ENCODE measurements around the gene SLC35F3.
"Not testable (repeated sequence)": the region's sequence is repeated elsewhere in the genome, so short reads cannot be mapped to it uniquely, and the experiment has no call there.

Gene SLC35F3

DNA sequence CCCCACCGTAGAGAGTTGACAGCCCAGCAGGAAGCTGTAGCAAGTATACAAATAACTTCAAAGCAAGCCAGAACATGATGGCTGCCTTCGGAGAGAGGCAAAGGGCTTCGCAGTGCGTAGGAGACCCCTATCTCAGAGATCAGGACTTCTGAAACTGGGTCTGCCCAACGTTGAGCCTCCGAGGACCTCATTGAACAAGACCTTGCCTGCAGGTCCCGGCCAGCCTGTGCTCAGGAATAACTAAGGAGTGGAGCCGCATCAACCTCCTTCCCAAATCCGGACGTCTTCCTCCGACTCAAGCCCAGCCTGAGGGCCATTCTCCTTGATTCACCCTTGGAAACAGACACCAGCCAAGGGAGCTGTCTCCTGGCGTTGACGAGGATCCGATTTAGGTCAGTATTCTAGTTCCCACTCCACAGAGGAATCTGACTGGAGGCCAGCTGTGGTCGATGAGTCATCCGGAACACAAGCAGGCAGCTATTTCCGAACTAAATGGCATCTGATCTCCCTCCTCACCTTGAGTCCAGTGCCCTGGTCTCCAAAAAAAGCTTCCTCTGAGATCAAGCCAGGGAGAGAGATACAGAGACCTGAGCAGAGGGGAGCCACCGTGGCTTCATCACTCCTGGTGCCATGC, 302.3 kb downstream of the SLC35F3 start:
- no peak for DNase-seq

DNA sequence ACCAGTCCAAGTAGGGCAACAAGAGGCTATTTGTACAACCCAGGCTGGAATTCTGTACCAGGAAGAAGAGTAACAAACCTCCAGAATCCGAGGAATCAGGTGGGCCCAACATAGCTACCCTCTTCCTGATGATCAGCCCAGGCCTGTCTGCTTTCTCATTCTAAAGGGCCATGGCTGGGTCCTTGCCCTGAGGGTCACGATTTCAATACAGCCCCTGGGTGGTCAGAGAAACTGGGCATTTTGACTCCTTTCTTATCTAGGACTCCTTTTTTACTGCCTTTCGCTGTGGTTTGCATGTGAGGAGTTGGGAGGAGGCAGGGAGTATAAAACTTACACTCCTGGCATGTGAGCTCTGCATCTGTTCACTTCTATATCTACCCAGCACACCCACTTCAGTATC, 303.9 kb downstream of the SLC35F3 start:
- DNase-seq: no peak

DNA sequence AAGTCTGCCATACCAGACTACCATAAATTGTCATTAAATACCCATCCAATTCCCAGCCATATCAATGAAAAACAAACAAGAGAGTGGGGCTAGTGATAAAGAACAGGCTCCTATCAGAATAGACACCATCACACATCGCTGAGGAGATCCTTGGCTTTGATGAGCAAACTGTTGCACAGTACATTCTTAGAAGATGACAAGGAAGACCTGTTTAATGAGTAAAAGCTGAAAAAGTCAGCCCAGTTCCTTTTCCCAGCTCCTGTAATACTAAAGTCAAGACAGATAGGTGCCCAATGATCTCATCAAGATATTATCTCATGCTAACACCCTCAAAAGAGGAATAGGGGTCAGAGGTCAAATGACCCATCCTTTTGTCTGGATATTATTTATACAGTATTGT, 304.3 kb downstream of the SLC35F3 start:
- DNase-seq: no peak

DNA sequence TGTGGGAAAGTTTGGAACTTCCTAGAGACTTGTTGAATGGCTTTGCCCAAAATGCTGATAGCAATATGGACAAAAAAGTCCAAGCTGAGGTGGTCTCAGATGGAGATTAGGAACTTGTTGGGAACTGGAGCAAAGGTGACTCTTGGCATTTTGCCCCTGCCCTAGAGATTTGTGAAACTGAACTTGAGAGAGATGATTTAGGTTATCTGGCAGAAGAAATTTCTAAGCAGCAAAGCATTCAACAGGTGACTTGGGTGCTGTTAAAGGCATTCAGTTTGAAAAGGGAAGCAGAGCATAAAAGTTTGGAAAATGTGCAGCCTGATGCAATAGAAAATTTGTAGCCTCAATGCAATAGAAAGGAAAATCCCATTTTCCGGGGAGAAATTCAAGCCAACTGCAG, 306.0 kb downstream of the SLC35F3 start:
- DNase-seq: not testable (repeated sequence)

DNA sequence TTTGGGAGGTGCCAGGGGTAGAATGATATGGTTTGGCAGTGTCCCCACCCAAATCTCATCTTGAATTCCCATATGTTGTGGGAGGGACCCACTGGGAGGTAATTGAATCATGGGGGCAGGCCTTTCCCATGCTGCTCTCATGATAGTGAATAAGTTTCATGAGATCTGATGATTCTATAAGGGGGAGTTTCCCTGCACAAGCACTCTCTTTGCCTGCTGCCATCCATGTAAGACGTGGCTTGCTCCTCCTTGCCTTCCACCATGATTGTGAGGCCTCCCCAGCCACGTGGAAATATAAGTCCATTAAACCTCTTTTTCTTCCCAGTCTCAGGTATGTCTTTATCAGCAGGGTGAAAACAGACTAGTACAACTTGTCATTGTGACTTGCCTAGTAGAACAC, 307.4 kb downstream of the SLC35F3 start:
- DNase-seq: not testable (repeated sequence)

DNA sequence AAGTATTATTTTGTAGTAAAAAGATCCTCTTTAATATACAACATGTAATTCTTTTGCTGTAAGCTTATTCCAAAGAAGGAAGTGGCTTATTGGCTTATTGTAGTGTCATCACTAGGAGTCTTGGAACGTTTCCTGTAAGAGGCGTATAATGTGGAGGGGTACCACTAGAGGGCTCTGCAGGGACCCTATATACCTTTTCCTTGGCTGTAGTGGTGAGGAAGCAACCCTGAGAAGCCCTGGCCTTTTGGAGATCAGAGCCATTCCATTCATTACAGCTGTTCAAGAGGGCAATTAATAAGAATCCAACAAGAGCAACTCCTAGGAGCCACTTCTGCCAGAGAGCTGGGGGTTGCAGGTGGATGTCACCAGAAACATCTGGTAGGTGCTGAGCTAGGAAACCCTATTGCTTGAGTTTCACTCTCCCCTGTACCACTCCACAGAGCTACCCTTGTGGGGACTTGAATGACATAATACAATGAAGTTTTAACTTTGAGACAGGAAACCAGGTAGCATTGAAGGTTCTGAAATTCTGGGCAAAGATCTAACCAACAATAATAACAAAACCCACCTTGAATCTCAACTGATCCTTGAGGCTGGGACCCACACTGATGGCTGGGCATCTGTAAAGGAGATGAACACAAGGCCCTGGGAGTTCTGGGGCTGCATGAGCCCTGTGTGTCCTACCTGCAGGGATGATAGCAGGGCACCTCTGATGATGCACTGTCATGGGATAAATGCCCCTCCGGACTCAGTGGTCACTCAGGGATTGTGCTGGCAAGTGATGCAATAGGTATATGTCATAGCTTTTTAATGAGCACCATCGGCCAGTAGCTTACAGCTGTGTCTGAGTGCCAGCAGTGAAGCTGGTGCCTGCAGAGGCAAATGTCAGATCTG, 308.5 kb downstream of the SLC35F3 start:
- DNase-seq: no peak

DNA sequence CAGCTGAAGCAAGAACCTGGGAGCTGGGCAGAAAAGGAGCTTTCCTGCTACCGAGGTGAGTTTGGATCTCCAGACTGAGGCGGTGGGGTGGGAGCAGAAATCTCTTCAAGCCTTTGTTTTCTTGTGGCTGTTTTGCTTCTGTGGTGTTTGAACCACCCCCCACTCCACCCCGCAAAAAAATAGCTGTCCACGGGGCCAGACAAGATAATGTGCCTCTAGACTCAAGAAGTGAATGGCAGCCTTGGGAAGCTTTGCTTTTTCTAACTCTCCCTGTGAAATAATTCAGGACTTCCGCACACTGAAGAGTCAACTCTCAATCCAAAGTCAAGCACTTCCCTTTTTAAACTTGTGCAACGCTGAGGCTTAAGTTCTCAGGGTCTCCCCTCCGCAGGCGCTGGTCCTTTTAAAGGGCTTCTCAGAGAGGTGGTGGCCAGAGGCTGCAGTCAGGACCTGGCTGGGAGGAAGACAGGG, 309.2 kb downstream of the SLC35F3 start:
- DNase-seq: no peak

DNA sequence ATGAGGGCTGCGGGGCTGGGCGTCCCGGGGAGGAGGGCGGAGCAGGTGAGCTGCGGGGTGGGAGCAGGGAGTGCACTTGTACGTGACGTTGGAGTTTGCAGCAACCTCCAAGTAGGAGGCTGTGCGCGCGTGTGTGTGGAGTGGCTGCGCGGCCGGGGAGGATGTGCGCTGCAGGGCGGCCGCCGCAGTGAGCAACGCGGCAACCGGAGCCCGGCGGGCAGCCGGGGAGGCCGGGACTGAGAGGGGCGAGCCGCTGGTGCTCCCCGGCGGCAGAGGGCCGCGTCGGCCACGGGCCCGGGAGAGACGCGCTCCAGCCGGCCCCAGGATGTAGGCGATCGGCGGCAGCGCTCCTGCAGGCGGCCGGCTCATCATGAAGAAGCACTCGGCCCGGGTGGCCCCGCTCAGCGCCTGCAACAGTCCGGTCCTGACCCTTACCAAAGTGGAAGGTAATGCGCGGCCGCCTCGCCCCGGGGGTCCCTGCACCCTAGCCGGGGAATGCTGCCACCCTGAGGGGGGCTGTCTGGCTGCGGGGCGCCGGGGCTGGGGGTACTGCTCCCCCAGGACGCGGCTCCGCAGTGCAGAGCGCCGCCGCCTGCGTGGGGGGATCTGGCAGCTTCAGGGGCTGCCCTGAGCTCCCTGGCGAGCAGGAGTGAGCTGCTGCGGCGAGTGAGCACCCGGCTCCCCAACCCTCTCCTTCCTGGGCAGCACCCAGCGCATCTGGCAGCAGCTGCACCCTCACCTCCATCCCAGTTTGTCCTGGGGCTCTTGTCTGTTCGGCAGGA, 309.8 kb downstream of the SLC35F3 start:
- no peak for DNase-seq

DNA sequence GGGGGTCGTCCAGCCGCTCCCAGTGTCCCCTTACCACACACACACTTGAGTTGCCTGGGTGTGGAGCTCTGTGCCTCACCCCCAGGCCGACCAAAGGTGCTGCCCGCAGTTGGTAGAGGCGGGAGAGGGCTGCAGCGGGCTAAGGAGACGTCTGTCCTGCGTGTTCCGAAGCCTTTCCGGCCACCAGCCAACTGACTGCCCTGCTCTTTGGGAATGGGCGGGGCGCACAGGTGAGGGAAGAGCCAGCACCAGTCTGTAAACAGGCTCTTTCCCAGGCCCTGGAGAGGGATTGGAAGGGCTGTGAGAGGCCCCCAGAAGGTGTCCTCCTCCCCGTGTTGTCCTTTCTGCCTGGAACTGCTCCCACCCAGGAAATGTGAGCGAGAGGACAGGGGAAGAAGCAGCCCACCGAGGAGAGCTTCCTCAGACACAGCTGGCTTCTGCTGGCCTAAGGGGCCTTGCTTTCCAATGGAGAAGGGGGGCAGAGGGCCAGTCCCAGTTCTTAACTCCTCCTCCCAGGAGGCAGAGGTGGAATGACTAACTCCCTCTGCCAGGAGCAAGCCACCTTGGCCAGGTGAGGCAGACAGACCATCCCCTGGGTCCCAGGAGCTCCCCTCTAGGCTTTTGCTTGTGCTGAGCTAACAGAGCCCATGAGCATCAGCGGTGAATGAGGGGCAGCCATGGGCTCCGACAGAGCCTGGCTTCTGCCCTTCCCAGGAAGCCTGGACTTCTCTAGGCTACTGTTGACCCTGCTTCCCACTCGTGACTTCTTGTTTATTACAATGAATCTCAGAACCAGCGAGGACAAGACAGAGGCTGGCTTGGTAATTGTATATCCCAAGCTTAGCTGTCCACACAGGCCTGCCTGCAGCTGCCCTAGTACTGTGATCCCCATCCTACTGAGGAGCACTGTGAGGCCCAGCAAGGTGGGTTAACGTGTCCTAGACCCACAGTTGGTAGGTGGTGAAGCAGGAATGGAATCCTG, 310.7 kb downstream of the SLC35F3 start:
- no peak for DNase-seq

DNA sequence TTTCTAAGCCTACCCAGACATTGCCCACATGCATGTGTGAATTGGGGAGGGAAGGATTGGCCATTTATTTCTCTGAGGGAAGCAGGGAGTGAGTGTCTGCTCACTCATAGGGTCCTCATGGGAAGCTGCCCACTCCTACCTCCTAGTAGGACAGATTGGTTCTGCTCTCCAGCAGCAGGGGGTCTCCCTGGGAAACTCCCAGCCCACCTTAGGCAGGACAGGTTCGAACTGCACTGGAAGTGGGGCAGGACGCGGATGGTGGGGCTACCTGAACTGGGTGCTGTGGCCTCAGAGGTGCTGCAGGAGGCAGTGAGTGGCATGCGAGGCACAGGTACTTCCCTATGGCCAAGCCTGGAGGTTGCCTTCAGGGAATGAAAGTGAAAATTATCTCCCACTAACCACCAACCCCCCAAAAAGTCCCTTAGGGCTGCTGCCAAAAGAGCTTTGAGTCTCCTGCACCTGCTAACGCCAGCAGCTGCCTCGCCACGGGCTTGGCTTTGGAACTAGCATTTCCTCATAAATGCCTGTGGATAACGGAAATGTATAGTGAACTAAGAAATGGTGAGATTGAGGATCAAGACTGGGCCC, 311.7 kb downstream of the SLC35F3 start:
- no peak for DNase-seq

DNA sequence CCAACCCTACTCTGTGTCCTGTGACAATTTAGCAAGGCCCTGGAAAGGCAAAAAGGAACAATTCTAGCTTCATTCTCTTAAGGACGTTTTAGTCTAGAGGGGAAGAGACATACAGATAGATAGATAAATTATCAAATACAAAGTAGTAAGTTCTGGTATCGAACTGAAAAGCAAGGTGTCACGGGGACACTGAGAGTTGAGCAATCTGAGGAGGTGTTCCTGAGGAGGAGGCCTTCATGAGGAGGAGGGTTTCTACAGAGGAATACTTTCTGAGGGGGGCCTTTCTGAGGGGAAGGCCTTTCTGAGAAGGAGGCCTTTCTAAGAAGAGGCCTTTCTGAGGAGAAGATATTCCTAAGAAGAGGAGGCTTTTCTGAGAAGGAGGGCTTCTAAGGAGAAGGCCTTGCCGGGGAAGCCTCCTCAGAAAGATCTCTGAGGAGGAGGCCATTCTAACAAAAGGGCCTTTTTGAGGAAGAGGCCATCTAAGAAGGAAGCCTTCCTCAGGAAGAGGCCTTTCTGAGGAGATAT, 312.9 kb downstream of the SLC35F3 start:
- no peak for DNase-seq

DNA sequence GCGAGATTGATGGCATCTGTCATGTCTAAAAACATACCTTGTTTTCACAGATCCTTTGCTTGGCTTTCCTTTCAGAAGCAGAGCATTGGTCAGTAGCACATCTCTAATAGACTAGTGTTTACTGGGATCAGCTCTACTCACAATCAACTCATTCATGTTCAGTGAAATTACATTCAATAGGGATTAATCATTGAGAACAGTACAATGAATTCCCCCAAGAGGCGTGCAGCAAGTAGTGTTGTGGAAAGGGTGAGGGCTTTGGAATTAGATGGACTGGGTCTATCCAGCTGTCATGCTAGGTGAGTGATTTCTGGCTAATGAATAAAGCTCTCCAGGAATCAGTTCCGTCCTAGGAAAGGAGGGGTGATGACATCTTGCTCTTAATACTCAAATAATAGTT, 313.6 kb downstream of the SLC35F3 start:
- no peak for DNase-seq

DNA sequence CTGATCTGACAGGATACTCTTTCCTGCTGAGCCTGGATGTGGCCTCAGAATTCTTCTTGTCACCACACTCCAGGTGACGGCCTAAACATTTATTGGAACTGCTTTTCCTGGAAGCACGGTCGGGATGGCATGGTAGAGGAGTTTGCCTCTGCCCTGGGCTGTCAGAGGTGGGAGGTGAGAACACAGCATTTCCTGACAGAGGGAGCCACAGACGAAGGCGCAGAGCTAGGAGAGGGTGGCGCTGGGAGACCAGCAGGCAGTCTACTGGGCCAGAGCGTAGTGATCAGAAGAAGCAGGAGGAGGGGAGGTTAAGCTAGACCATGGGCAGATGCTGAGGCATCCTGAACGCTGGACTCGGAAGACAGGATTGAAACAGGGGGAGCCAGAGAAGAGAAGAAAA, 315.2 kb downstream of the SLC35F3 start:
- DNase-seq: no peak

DNA sequence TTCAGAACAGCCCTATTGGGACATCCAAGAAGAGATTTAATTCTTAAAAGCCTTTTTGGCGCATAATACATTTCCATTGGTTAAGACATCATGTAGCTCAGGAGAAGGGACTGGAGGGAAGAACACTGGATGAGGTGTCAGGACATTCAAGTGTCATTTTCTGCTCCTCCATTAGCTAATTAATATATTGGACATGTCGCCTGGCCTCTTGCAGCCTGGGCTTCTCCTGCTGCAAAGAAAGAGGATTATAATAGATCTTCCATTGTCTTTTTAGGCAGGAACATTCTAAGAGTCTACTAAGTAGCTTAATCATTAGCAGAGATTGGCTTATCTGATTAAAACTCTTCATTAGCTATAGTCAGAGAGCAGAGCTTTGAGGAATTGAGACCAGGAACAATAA, 317.1 kb downstream of the SLC35F3 start:
- DNase-seq: no peak

DNA sequence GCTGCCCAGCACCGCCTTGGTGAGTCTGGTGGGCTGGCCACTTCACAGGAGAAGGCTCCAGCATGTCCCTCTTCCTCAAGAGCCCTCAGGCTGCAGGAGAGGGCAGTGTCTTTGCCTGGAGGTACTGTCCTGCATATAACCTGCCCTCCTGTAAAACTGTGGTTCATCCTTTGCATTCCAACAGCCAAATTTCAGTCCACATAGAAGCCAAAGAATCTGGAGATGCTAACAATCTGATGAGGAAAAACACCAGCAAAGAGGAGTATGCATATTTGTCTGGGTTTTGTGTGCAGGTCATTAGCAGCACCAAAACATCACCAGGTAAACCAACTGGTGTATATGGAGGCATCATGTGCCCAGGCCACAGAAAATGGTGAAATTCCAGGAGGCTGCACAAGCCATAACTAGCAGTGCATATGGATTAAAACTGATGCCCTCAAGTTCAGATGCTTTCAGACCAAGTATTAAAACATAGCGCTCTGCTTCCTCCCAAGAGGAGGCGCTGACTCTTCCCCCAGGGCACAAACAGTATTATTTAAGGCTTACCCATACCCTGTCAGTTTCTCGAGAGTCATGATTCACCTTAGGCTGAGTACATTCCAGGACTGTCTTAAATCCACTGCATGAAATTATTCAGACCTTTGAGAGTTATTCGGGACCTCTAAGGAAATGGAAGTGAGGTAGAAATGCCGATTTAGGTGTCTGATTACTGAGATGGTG, 318.2 kb downstream of the SLC35F3 start:
- no peak for DNase-seq

DNA sequence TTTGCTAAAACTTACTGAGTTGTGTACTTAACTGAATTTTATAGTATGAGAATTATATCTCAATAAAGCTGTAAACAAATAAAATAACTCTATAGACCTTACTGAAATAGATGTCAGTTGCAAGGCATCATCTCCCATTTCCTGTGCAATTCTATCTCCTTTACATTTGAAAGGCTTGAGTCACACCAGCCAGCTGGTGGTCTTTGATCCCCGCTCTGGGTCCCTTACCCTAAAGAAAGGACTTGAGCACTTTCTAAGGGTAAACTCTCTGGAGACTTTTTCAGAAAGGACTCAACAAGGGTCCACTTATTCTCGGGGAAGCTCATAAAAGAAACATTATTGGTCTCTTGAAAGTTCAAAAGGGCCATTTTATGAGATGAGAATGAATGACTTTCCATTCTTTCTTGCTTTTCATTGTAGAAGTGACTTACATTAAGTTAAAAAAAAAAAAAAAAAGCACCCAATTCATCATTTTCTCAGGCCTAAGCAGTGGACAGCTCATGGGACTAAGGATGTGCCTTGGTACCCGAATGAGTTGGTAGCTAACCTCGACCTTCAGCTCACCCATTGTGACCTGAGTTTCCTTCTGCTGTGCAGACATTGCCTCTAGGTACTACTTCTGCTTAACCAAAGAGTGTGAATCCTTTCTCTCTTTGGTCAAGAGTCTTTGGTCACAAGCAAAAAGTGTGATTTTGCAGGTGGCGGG, 321.8 kb downstream of the SLC35F3 start:
- no peak for DNase-seq

DNA sequence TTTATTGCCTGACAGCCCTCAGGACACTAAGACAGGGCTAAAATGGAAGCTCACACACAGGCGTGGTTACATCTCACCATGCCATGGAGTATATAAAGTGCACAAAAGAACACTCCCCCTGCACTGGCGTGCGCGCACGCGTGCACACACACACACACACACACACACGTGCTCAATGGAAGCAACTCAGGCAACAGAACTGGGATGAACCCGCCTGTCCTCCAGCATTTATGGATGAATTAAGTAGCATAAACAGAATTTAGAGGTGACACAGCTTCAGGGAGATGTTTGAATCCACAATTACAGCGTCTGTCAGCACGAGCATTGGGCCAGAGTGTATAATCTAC, 322.3 kb downstream of the SLC35F3 start:
- DNase-seq: no peak

DNA sequence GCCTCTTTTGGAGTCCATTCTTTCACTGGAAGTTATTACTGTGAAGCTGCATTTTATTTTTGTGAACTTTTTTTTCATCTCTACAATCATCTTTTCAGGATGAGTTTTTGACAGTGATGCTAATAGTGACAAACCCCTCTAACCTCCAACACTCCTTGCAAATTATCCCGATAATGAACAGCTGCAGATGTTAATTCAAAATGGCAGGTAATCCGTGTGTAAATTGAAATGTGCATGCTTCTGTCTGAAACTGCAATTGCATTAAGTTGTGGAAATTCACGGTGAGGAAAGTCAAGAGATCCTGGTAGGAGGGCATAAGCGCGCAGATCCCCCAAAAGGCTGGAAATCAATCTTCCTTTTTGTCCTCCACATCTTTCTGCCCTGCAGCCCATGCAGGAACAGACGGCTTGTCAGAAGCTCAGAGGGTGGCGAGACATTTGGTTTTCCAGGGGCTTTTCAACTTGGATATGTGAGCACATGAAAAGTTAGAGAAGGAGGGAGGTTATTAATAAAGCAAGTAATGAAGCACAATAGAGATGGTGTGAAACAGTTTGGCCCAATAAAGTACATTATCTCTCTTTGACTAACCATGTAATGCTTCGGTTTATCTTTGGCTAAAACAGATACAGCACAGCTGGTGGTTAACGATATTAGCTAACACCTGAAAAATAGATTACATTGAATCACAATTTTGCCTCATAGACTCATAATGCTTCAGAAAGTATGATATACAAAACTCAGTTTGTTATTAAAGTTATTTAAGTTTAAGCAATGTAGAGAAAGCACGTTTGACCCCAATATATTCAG, 325.3 kb downstream of the SLC35F3 start:
- no peak for DNase-seq

DNA sequence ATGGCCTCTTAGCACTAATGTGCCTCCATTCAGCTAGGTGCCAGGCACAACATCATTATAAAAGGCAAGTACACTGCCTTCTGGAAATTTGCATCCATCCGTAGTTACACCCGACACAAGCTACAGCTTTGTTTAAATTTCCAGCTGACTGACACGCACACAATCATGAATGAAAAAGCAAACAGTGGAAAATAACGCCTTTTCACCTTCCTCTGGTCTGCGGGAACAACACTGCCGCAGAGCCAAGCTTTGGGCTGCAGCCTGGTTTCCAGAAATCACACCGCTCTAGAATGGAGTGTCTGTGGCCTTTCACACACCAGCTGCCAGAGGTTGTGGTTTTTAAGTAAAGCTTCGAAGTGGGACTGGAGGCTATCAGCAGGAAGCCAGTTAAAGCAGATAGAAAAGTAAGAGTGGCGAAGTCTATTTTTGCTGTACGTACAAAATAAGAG, 326.0 kb downstream of the SLC35F3 start:
- no peak for DNase-seq

Data from activated CD4-positive, CD25-positive, alpha-beta regulatory T cell treated with anti-CD3 and anti-CD28 coated beads, Interleukin-2, amount 50 U/mL, for 72 hours (primary cell).